TTC549 (cell line): ENCODE measurements around the gene DDX55.

Experiments
- FAIRE-seq: peaks from 2 replicates; lab custom pipeline; 2012; peaks lifted over from hg19 to GRCh38; lab: Jason Lieb, UNC

DDX55 gene

DNA sequence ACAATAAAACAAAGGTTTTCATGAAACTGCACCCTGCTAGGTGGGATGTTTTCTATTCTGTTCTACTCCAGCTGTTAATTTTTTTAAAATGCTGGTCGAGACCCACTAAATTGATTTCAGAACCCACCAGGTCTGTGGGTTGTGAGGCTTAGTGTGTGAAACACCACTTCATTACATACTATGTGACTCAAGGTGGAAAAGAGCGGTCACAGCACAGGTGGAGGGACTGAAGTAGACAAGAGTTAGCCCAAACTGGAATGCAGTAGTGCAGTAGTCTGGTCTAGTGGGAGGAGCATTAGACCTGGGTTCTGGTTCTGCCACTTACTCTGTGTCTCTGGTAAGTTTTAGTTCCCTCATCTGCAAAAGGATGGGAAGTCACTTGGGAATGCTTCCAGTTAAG lies 12.2 kb downstream of the DDX55 start:
- FAIRE-seq = no peak

DNA sequence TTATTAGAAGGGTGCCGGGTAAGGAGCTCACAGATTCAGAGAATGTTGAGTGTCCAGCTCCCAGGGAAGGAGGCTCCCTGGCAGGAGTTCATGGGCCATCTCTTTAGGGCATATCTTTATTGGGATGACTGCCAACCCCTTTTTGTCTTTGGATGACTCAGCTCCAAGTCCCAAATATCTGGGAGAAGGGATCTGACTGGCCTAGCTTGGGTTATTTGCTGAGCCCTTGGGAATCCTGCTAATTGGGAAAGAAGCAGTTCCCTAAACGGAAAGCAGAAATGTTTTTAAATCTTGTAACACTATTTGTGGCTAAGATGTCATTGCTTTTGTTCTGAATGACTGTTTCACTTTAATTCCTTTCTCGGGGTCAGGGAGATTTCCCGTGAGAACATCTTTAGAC lies 12.6 kb downstream of the DDX55 start:
- no peak for FAIRE-seq

DNA sequence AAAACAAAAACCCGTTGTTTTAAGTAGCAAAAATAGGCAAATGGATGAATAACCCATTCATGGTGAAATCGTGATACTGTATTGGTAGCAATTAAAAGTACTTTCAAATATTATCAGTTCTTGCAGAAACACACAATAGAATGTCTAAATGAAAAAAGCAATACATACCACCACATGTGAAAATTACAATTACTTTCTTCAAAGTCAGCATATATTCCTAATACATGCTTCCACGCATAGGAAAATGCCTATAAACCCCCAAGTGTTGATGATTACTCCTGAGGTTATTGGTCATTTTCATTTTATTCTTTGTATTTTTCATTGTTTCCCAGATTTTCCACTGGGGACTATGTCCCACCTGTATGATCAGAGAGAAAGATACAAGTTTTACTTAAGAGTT lies 15.2 kb downstream of the DDX55 start:
- no peak for FAIRE-seq

DNA sequence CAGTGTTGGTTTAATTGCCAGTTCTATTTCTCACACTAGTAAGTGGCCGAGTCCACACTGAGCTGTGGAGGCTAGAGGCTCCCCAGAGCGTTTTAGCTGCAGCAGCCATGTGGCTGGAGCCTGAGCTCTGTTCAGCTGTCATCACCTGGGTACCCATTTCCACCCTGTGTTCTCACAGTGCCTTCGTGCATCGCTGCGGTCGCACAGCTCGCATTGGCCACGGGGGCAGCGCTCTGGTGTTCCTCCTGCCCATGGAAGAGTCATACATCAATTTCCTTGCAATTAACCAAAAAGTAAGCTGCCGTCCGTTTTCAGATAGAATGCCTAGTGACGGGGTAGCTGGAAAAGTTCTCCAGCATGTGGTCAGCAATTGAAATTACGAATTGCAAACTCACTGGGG lies 15.7 kb downstream of the DDX55 start:
- no peak for FAIRE-seq

DNA sequence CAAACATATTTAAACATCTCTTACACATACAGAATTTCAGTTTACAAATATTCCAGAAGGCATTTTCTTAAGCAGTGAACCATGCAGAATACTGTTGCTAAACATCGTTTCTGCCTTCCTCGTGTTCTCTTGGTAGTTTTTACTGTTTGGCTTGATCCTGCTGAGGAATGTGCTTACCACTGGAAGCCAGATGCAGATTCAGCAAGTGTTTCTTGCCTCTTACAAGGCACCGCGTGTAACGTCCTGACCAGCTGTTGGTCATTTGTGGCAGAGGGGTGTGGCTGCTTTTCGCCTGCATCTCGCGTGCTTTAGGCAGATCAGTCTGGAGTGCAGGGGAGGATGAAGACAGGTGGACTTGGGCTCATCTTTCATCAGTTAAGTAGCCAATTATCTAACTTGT lies 19.2 kb downstream of the DDX55 start:
- FAIRE-seq = no peak

DNA sequence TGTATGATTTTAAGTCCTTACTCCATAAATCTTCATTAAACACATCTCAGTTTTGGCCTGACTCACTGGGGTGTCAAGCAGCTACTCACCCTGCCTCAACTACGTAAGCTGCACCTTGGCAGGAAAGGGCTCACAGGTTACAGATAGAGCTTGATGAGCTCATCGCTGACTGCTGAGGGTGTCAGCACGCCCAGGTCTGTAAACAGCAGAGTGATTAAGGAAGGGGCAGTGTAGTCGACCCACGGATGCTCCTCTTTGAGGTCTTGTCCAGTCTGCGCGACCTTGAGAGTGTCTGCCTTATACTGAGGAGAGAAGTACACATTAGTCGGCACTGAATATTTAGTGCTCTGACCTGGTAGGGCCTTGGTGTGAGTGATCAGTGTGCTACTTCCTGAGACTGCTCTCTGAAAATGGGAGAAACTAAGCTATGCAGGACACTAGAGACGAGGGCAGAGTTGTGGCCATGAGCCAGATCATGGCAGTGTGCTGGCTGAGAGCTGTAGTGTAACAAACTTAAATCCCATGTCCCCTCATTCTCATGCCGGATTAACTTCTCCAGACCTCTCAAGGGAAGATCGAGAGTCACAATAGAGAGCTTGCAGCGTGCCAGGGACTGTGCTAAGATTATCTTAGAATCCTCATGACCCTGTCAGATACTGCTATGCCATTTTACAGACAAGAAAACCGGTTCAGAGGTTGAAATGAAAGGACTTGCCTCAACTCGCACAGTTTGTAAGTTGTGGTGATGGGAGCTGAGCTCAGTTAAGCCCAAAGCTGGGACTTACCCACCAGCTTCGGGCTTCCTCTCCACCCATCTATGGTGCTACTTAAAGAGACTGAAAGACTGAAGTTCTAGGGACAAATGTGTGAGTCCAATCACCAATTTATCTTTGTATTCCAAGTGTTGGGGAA lies 20.0 kb downstream of the DDX55 start:
- FAIRE-seq = no peak

DNA sequence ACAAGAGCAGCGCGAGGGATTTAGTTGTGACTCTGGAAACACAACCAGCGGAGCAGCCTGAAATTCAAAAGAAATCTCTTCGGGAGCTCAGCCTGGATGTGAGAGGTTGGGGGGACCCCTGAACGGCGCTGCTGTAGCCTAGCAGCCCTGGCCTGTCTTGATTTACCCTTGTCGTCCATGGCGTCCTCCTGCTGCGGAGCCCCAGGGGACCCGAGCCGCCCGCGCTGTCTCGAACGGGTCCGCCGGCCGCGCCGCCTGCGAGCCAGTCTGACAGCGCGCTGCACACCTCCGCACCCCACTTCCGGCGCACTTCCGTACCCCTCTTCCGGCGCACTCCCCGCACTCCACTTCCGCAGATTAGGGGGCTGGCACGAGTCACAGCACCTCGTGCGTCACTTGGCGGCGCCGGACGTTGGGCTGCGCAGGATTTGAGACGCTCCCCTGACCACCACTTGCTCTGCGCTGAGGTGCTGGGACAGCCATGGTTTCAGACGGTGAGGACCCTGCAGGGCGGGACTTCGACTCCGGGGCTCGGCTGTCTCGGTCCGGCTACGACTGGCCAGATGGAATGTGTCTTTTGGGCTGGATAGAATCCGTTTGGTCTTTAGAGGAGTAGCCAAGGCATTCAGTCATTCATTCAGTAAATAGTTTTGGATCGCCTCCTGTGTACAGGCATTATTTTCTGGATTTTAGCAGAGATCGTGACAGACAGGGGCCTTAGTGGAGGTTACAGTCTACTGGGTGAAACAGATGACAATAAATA lies 31.7 kb downstream of the DDX55 start, which contains the start of the genes EIF2B1 and GTF2H3:
Gene EIF2B1 (minus strand): TSS at position 308 of the 763 bp plus-strand sequence. CDS start 129 bp downstream, at position 179.
Gene GTF2H3 (plus strand): TSS at position 451 of the 763 bp plus-strand sequence. CDS start 31 bp downstream, at position 482.
- FAIRE-seq = peak; percentile 47

DNA sequence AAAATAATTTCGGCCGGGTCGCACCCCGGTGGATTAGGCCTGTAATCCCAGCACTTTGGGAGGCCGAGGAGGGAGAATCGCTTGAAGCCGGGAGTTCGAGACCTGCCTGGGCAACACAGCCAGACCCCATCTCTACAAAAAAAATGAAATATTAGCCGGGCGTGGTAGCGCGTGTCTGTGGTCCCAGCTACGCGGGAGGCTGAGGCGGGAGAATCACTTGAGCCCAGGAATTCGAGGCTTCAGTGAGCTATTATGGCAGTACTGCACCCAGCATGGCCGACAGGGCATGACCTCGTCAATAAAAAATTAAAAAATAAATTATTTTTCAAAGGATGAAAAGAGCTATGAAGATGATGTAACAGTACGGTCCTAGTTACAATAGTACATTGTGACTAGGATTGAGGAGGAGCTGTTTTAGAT lies 32.3 kb downstream of the DDX55 start:
- no peak for FAIRE-seq

DNA sequence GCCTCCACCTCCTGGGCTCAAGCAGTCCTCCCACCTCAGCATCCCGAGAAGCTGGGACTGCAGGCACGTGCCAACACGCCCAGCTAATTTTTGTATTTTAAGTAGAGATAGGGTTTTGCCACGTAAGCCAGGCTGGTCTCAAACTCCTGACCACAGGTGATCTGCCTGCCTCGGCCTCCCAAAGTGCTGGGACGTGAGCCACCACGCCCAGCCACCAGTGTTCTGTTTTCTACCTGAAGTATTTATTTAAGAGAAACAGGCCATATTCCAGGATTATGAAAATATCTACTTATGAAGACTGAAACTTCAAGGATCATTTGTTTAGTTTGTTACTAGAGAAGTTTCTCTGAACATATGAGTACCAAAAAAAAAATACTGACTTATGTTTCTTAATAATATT lies 42.0 kb downstream of the DDX55 start:
- FAIRE-seq = no peak

DNA sequence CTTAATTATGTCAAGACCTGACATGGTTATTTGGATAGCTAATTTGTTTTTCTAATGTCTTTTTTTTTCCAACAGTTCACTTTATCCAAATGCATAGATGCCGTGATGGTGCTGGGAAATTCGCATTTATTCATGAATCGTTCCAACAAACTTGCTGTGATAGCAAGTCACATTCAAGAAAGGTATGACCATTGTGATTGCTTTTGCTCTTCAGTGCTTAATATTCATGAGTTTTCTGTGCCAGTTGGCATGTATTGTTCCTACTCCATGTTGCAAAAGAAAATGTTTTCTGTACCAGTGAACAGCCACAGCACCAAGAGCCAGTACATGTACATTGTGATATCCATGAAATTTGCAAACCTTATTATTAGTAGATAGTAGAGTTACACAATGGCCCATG lies 43.5 kb downstream of the DDX55 start:
- FAIRE-seq = no peak

DNA sequence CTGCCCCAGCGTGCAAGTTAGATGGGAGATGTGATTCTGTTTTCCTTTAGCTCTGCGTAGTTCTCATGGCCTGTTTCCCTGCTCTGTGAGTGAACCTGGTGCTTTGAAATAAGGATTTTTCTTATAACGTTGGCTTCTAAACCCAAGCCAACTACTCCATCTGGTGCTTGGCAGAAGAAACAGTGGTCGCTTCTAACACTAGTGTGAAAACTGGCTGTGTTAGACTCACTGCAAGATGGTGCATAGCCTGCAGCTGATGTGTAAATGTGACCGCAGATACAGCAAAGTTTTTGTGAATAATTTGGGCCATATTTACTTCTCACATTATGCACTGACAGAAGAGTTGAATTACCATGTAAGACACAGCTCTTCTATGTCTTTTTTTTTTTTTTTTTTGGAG lies 44.0 kb downstream of the DDX55 start:
- no peak for FAIRE-seq

DNA sequence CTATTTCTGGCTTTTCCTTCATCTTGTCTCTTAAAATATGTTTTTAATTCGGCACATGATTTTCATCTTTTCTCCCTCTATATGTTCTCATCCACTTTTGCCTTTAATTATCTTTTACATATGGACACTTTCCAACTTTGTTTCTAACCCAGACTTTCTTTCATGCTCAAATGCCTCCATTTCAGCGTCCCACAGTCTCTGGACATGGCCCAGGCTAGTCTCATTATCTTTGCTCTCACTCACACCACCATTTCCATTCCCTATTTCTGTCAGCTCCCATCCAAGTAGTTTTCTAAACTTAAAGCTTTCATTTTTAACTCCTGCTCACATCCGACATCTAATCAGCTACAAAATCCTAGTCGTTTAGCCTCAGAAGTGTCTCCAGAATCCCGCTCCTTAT lies 46.5 kb downstream of the DDX55 start:
- no peak for FAIRE-seq

DNA sequence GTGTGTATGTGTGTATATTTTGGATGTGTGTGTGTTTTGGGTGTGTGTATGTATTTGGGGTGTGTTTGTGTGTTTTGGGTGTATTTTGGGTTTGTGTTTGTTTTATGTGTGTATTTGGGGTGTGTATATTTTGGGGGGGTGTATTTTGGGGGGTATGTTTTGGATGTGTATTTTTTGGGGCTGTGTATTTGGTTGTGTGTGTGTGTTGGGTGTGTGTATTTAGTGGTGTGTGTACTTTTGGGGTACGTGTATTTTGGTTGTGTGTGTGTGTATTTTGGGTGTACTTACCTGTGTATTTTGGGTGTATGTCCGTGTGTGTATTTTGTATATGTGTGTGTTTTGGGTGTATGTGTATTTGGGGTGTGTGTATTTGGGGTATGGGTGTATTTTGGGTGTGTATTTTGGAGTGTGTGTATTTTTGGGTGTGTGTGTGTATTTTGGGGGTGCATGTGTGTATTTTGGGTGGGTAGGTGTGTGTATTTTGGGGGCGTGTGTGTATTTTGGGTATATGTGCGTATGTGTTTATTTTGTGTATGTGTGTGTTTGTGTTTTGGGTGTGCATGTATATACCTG lies 52.3 kb downstream of the DDX55 start:
- no peak for FAIRE-seq

DNA sequence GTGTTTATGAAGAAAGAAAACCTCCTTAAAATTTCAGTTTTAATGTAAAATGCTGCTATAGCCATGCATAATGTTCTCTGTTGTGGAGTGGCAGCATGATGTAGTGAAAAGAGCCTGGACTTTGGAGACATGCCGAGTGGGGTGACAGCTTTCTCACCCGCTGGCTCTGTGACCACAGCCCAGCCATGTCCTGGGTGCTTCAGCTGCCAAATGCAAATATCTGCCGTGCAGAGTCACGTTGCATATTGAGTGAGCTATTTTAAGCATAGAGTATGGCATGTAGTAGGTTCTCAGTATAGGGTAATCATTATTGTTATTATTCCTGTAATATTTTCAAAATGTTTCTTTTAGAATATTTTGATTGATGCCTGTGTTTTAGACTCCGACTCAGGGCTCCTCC lies 53.5 kb downstream of the DDX55 start:
- FAIRE-seq = no peak

DNA sequence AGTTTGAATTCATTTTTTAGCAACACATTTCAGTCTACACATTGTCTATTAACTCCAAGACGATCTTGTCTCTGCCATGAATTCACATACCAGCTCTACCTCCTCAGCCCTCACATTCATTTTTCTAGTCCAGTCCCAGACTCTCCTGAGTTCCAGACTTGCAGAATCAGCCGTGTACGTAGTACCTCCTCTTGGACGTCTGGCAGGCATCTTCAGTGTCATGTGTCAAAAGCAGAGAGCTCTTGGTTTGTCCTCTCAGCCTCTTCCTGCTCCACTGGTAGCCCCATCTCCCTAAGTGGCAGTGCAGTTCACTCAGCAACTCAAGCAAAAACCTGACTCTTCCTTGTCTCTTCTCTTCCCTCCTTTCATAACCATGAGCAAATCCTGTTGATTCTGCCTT lies 54.5 kb downstream of the DDX55 start:
- no peak for FAIRE-seq

DNA sequence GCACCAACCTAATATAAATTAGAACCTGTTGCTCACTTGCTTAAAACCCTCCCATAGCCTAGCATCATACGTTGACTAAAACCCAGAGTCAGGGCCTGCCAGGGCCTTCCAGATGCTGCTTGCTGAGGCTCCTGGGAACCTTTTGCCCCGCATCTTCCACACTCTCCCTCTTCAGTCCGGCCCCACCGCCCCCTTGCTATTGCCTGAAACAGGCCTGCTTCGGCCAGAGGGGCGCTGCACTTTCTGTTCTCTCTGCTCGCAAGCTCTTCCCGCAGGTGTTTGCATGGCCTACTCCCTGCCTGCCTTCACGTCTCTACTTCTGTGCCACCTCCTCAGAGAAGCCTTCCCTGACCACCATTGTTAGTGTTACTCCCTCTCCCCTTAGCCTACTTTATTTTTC lies 55.3 kb downstream of the DDX55 start:
- no peak for FAIRE-seq

DNA sequence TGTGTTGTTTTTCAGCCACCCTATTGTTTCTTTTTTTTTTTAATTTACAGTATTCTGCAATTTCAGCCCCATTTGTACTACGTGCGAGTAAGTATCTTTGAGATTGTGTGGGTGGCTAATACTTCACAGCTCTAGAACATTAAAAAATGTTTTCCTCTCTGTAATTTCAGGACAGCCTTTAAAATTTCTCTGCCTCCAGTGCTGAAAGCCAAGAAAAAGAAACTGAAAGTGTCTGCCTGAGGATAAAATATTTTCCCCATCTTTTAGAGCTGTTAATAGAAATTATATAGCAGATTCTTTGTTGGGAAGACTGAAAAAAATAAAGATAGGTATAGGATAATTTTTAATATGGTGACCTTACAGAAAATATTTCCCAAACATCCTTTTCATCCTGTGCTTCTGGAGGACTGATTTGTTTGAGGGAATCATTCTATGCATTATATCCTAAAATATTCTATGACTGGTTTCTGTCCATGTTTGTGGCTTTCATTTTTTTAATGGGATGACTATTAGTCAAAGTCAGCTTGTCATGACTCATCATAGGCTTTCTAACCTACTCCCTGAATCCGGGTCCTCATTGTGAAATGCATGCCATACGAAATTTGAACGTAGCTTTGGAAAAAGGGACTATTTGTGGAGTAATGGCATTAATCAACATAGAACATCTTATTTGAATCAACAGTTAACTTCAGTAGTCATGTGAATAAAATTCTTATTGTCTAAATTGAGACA lies 58.3 kb downstream of the DDX55 start:
- no peak for FAIRE-seq

DNA sequence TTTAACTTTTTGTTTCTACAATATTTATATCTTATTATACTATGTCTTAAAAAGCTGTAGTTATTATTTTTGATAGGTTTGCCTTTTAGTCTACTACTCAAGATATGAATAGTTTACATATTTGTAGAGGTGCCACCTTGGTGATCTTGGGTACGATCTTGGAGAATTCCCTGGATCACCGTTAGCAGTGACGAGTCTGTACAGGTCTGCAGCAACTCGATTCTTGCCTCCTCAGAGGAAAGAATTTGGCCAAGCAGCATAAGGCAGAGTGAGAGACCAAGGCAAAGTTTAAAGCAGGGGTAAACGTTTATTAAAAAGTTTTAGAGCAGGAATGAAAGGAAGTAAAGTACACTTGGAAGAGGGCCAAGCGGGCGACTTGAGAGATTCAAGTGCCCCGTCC lies 65.9 kb downstream of the DDX55 start:
- FAIRE-seq = no peak
